Colonic mucosa (tissue), 4 donors: Measurements from ENCODE around the gene OPCML. TPM values are rescaled to one million over a fixed set of nuclear protein-coding genes. Genes with fewer than 3 reads are reported as not detected.

Source experiments
- DNase-seq: peaks from one replicate; pipeline ENCODE4 v3.0.0-alpha.2; 2020
- H3K27ac ChIP-seq: fragments of 200-600 bp; one replicate; pipeline ENCODE4 v1.8.0; 2021
- H3K27me3 ChIP-seq: fragments of 200-600 bp; one replicate; pipeline ENCODE4 v1.8.0; 2021
- H3K36me3 ChIP-seq: fragments of 200-600 bp; one replicate; pipeline ENCODE4 v1.8.0; 2021
- H3K4me1 ChIP-seq: fragments of 200-600 bp; one replicate; pipeline ENCODE4 v1.8.0; 2021; ENCODE audit warnings: mild to moderate bottlenecking
- H3K4me3 ChIP-seq: fragments of 200-600 bp; one replicate; pipeline ENCODE4 v1.8.0; 2021
- H3K9ac ChIP-seq, 2 donors: one replicate each; pipeline ENCODE4 v1.7.0; 2013; ENCODE audit warnings: control low read depth in 2 of 2, low read depth in 2 of 2, low read length in 2 of 2
- H3K9me3 ChIP-seq: fragments of 200-600 bp; one replicate; pipeline ENCODE4 v1.8.0; 2021
- intact Hi-C: fragments of 100-400 bp; cut with DNase I; formaldehyde crosslinking; loops from one replicate; pipeline ENCODE4 v1.14.1; 2022
- total RNA-seq, 2 donors: library from RNA; stranded (reverse); fragmentation: NEBNext Ultra II Directional in 1 of 2; extraction: Animal tissue kit (Norgen Biotek cat#: 25700) in 1 of 2; gene quantifications; one replicate each; pipeline ENCODE4 v1.2.1, GENCODE V29; 2021
- TF ChIP-seq, protein P1 (sequence below): fragments of 200-600 bp; IDR thresholded peaks from one replicate; pipeline ENCODE4 v1.8.0; 2022; ENCODE audit warnings: antibody characterized with exemption, mild to moderate bottlenecking
- donor health status: healthy.
- donor health status: DM: no; HTN: no; CAD: no.
- donor health status: DM: no; HTN: no; CAD: no.

The OPCML gene
- total RNA-seq, 2 donors from 2014 or later = 0.08 TPM; not detected in 1

GRCh38 chr11:133228471-133229329 is 303.6 kb downstream of the OPCML start:
- H3K4me1 ChIP-seq = no peaks in the 10 kb centered on the region
- no peaks in the 10 kb centered on the region for H3K36me3 ChIP-seq
- DNase-seq = peak; percentile 28
- intact Hi-C loops = no loop called here
- H3K4me3 ChIP-seq = no peak overlapping the region
- no peaks in the 10 kb centered on the region for H3K27me3 ChIP-seq
- H3K27ac ChIP-seq = no peak overlapping the region
- H3K9me3 ChIP-seq = no peaks in the 10 kb centered on the region
- no peak overlapping the region for H3K9ac ChIP-seq
- TF ChIP-seq, protein P1, sequence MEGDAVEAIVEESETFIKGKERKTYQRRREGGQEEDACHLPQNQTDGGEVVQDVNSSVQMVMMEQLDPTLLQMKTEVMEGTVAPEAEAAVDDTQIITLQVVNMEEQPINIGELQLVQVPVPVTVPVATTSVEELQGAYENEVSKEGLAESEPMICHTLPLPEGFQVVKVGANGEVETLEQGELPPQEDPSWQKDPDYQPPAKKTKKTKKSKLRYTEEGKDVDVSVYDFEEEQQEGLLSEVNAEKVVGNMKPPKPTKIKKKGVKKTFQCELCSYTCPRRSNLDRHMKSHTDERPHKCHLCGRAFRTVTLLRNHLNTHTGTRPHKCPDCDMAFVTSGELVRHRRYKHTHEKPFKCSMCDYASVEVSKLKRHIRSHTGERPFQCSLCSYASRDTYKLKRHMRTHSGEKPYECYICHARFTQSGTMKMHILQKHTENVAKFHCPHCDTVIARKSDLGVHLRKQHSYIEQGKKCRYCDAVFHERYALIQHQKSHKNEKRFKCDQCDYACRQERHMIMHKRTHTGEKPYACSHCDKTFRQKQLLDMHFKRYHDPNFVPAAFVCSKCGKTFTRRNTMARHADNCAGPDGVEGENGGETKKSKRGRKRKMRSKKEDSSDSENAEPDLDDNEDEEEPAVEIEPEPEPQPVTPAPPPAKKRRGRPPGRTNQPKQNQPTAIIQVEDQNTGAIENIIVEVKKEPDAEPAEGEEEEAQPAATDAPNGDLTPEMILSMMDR = no peak

GRCh38 chr11:133227632-133228111 is 304.6 kb downstream of the OPCML start:
- intact Hi-C loops = no loop called here
- DNase-seq = no peak
- Histone ChIP-seq H3K36me3 (no peaks in the 10 kb centered on the region), H3K27ac (no peak overlapping the region), H3K4me3 (no peak overlapping the region), H3K9ac (no peak overlapping the region), H3K27me3 (no peaks in the 10 kb centered on the region), H3K9me3 (no peaks in the 10 kb centered on the region), H3K4me1 (no peaks in the 10 kb centered on the region)
- TF ChIP-seq, protein P1 = no peak

- H3K9me3 ChIP-seq = no peaks in the 10 kb centered on the region
- H3K27me3 ChIP-seq = no peaks in the 10 kb centered on the region
- H3K4me3 ChIP-seq = no peak overlapping the region
- H3K27ac ChIP-seq = no peak overlapping the region
- no peaks in the 10 kb centered on the region for H3K4me1 ChIP-seq
- intact Hi-C loops = no loop called here
- TF ChIP-seq, protein P1 = no peak
- no peak overlapping the region for H3K9ac ChIP-seq
- DNase-seq = no peak
- no peaks in the 10 kb centered on the region for H3K36me3 ChIP-seq
Measured at GRCh38 chr11:133224271-133224670, 308.0 kb downstream of the OPCML start.

DNA sequence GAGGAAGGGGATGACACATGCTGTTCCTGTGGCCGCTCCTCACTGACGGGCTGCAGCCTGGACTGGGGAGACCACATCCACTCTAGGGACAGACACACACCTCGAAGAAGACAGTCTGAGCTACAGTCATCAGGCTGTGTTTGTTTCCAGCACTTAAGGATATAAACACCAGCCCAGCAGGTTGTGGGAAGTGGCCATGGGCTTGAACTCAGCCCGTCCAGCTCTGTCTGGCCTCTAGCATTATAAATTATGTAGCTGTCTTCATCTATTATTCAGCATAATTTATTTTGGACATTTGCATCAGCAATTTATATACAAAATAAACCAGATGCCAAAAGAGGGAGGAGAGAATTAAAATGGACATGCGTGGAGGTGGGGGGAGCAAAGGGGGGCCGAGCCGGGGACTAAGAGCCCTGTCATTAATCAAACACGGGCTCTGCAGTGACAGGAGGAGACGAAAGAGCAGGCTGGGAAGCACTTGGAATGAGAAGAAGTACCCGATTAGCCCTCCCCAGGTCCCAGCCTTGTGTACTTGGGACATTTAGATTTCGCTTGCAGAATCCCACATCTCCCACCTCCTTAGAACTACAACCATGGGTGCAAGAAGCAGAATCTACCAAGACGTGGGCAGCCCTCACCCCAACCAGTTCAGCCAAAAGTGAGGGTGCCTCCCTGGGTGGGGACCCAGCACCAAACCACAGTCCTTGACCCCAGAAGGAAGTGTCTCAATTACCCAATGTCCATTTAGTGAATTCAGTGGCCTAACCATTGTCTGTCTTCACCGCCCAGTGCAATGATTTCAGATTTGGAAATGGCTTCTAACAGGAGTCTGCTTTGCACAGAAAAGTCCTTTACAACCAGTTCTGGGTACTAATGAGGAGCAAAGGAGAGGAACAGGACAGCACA is 309.6 kb downstream of the OPCML start:
- Histone ChIP-seq H3K27ac (no peak overlapping the region), H3K9ac (no peak overlapping the region), H3K9me3 (no peaks in the 10 kb centered on the region), H3K4me1 (no peaks in the 10 kb centered on the region), H3K4me3 (no peak overlapping the region), H3K36me3 (no peaks in the 10 kb centered on the region), H3K27me3 (no peaks in the 10 kb centered on the region)
- TF ChIP-seq, protein P1 = no peak
- no peak for DNase-seq
- intact Hi-C loops = no loop called here

GRCh38 chr11:133219543-133219942 is 312.8 kb downstream of the OPCML start:
- no peak for DNase-seq
- Histone ChIP-seq H3K36me3 (no peaks in the 10 kb centered on the region), H3K4me3 (no peak overlapping the region), H3K4me1 (no peaks in the 10 kb centered on the region), H3K9me3 (no peaks in the 10 kb centered on the region), H3K27me3 (no peaks in the 10 kb centered on the region), H3K9ac (no peak overlapping the region), H3K27ac (no peak overlapping the region)
- TF ChIP-seq, protein P1 = no peak
- intact Hi-C loops = no loop called here
